ENCODE measurements around the gene PHLDB2.

Gene PHLDB2

GRCh38 chr3:111961461-111962164, 102.5 kb downstream of the PHLDB2 start:
- DNase-seq (ENCODE audit: low read depth): no peak
- TF ChIP-seq, protein P1, sequence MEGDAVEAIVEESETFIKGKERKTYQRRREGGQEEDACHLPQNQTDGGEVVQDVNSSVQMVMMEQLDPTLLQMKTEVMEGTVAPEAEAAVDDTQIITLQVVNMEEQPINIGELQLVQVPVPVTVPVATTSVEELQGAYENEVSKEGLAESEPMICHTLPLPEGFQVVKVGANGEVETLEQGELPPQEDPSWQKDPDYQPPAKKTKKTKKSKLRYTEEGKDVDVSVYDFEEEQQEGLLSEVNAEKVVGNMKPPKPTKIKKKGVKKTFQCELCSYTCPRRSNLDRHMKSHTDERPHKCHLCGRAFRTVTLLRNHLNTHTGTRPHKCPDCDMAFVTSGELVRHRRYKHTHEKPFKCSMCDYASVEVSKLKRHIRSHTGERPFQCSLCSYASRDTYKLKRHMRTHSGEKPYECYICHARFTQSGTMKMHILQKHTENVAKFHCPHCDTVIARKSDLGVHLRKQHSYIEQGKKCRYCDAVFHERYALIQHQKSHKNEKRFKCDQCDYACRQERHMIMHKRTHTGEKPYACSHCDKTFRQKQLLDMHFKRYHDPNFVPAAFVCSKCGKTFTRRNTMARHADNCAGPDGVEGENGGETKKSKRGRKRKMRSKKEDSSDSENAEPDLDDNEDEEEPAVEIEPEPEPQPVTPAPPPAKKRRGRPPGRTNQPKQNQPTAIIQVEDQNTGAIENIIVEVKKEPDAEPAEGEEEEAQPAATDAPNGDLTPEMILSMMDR (IDR thresholded peaks at IDR 0.05; ENCODE audit: low read depth, low read length, missing control alignments): no peak
- no peak overlapping the region for H3K4me3 ChIP-seq (ENCODE audit: low read depth, low read length)
- in situ Hi-C loops (cut with HindIII; ENCODE audit: low sequenced_read_pairs): loop anchor here (25.0 kb wide), 1 partner anchor 249 kb away; no protein-coding TSS in a partner anchor

- no peak for DNase-seq (ENCODE audit: low read depth)
- TF ChIP-seq, protein P1 (IDR thresholded peaks at IDR 0.05; ENCODE audit: low read depth, low read length, missing control alignments): no peak
- no peak overlapping the region for H3K4me3 ChIP-seq (ENCODE audit: low read depth, low read length)
- in situ Hi-C loops (cut with HindIII; ENCODE audit: low sequenced_read_pairs): loop anchor here (25.0 kb wide), 1 partner anchor 251 kb away; no protein-coding TSS in a partner anchor
Observed at GRCh38 chr3:111963424-111963823, 104.4 kb downstream of the PHLDB2 start.

GRCh38 chr3:111965484-111965883, 106.4 kb downstream of the PHLDB2 start:
- H3K4me3 ChIP-seq (ENCODE audit: low read depth, low read length): no peak overlapping the region
- in situ Hi-C loops (cut with HindIII; ENCODE audit: low sequenced_read_pairs): loop anchor here (5.0 to 25.0 kb wide), 3 partner anchors 48 to 253 kb away; no protein-coding TSS in a partner anchor
- no peak for DNase-seq (ENCODE audit: low read depth)
- TF ChIP-seq, protein P1 (IDR thresholded peaks at IDR 0.05; ENCODE audit: low read depth, low read length, missing control alignments): no peak

DNA sequence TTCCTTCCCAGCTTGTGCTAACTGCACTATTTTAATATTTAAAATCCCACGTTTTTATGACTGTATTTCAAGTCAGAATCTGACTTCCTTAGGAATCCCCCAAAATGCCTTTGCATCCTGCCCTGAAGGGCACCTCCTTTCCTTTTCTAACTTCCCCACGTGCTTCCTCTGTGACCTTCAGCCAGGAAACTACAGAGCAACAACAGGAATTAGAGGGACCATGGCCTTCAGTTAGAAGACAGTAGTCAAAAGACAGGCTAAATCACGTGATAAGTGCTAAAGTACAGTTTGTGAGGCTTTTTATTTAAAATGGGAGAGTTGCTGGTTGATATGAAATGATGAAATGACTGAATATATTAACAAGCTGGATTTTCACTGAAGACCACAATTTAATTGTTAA, 108.0 kb downstream of the PHLDB2 start:
- DNase-seq (ENCODE audit: low read depth): no peak
- in situ Hi-C loops (cut with HindIII; ENCODE audit: low sequenced_read_pairs): loop anchor here (5.0 to 25.0 kb wide), 3 partner anchors 50 to 255 kb away; no protein-coding TSS in a partner anchor

DNA sequence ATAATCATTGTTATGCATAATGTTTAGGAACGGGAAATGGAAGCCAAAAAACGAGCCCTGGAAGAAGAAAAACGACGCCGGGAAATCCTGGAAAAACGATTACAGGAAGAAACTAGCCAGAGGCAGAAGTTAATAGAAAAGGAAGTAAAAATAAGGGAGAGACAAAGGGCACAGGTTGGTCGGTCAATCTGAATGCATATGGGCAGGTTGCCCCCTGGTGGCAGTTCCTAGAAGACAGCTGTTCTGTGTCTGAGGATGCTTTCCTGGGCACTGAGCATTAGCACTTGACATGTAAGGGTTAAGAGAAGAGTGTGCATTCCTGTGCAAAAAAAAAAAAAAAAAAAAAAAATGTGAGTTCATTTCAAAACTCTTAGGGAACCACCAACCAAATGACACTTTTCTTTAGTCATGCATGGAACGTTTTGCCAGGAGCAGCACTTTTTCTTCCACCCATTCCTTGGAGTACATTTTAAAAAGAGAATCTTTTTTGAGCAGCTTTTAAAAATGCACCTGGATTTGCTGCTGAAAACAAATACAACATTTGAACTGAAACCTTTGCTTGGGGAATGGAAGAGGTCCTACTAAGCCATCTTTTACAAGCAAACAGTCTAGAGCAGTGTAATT, 108.7 kb downstream of the PHLDB2 start:
- in situ Hi-C loops (cut with HindIII; ENCODE audit: low sequenced_read_pairs): loop anchor here (5.0 to 25.0 kb wide), 3 partner anchors 50 to 255 kb away; no protein-coding TSS in a partner anchor
- no peak overlapping the region for H3K4me3 ChIP-seq (ENCODE audit: low read depth, low read length)
- TF ChIP-seq, protein P1 (IDR thresholded peaks at IDR 0.05; ENCODE audit: low read depth, low read length, missing control alignments): peak; percentile 83
- DNase-seq (ENCODE audit: low read depth): peak; percentile 68

More for the DNA sequence above, 108.0 kb downstream of the PHLDB2 start:
- TF ChIP-seq, protein P1 (IDR thresholded peaks at IDR 0.05; ENCODE audit: low read depth, low read length, missing control alignments): no peak
- no peak overlapping the region for H3K4me3 ChIP-seq (ENCODE audit: low read depth, low read length)

GRCh38 chr3:111968319-111969054, 109.4 kb downstream of the PHLDB2 start:
- in situ Hi-C loops (cut with HindIII; ENCODE audit: low sequenced_read_pairs): loop anchor here (5.0 to 25.0 kb wide), 3 partner anchors 51 to 256 kb away; no protein-coding TSS in a partner anchor
- TF ChIP-seq, protein P1 (IDR thresholded peaks at IDR 0.05; ENCODE audit: low read depth, low read length, missing control alignments): no peak
- no peak for DNase-seq (ENCODE audit: low read depth)
- no peak overlapping the region for H3K4me3 ChIP-seq (ENCODE audit: low read depth, low read length)
